Measurements from ENCODE around the gene RECK.
"Not testable (repeated sequence)": the region's sequence is repeated elsewhere in the genome, so short reads cannot be mapped to it uniquely, and the experiment has no call there.

Gene RECK

GRCh38 chr9:36154331-36154952 lies 117.7 kb downstream of the RECK start:
- peak; percentile 56 for DNase-seq

DNA sequence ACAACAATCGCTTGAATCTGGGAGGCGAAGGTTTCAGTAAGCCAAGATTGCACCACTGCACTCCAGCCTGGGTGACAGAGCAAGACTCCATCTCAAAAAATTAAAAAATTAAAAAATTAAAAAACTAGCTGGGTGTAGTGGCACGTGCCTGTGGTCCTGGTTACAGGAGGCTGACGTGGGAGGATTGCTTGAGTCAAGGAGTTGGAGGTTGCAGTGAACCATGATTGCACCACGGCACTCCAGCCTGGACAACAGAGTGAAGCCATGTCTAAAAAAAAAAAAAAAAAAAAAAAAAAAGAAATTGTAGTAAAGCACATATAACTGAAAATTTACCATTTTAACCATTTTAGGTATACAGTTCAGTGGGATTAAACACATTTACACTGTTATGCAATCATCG lies 119.4 kb downstream of the RECK start:
- no peak for DNase-seq

- no peak for DNase-seq
Measured at GRCh38 chr9:36158122-36158521, 121.4 kb downstream of the RECK start.

- DNase-seq = no peak
Measured at GRCh38 chr9:36158917-36159316, 122.2 kb downstream of the RECK start.

DNA sequence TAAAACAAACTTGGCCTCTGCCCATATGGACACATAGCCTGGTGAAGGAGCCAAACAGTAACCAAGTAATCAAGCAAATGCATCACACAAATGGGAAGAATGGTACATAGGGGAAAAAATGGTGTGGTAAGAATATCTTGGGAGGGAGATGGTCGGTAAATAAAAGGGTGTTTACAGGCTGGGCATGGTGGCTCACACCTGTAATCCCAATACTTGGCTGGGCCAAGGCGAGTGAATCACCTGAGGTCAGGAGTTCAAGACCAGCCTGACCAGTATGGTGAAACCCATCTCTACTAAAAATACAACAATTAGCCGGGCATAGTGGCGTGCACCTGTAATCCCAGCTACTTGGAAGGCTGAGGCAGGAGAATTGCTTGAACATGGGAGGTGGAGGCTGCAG lies 122.8 kb downstream of the RECK start:
- not testable (repeated sequence) for DNase-seq

DNA sequence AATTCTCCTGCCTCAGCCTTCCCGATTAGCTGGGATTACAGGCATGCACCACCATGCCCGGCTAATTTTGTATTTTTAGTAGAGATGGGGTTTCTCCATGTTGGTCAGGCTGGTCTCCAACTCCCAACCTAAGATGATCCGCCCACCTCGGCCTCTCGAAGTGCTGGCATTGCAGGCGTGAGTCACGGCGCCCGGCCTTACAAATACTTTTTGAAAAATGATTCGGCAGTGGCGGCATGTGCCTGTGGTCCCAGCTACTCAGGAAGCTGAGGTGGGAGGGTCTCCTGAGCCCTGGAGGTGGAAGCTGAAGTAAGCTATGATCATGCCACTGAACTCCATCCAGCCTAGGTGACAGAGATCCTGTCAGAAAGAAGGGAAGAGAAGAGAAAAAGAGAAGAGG lies 123.4 kb downstream of the RECK start:
- not testable (repeated sequence) for DNase-seq

DNA sequence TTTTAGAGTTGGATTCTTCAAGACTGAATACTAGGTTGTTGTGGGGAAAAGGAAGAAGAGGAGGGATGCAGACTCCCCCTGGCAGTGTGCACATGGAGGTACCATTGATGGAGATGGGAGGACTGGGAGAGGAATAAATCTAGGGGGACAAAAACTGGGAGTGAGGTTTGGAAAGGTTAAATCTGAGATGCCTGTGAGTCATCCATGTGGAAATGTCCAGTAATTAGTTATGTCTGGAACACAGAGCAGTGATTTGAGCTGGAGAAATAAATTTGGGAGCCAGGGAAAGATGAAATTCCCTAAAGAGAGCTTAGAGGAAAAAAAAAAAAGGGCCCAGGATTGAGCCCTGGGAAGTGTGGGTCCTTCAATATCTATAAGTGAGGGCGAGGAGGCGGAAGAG lies 124.5 kb downstream of the RECK start:
- no peak for DNase-seq

DNA sequence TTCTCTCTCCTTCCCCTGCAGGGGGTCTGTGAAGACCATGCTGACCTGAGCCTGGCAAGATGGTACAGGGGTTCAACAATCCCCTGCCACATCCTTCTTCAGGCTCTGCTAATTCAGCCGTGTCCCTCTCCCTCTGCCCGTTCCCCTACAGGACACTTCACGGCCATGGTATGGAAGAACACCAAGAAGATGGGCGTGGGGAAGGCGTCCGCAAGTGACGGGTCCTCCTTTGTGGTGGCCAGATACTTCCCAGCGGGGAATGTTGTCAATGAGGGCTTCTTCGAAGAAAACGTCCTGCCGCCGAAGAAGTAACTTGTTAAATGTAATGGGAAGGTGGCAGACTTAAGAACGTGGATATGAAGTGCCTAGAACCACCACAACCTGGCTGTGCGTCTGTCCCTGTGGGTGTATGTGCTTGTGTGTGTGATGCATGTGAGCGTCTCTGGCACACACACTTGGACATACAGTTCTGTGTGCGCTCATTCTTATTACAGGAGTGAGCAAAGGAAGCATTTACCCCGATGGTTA lies 125.6 kb downstream of the RECK start:
- no peak for DNase-seq

- peak; percentile 87 for DNase-seq
Measured at GRCh38 chr9:36163049-36163785, 126.5 kb downstream of the RECK start.

DNA sequence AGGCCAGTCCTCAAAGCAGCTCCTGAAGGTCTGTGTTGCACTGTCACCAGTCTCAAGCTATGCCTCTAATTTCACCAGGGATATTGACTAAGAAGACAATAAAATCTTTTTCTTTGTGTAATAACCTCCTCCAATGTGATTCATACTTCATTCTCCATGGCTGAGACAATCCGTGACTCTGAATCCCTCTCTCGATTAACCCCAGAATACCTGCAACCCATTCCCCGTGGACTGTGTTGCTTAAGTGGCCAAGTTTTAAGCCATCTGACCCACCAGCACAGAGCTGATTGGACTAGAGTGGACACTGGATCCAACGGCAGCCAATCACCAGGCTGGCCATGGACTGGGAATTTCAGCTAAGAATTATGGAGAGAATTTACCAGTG lies 127.1 kb downstream of the RECK start:
- DNase-seq = no peak

DNA sequence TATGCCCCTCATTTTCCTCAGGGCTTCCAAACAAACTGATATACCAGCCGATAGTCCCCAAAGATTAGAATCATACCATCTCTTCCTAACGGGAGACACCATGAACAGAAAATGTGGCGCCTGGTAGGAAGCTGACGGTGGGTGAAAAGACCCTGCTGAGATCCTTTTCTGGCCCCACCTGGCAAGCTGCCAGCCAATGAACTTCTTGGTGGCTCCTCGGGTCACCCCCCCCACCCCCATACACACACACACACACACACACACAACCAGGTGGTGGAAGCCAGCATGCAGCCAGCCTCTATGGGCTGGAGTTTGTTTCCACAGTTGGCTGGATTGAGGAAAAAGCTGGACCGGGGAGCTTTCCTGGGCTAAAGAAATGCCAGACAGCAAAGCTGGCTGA lies 127.7 kb downstream of the RECK start:
- no peak for DNase-seq

DNA sequence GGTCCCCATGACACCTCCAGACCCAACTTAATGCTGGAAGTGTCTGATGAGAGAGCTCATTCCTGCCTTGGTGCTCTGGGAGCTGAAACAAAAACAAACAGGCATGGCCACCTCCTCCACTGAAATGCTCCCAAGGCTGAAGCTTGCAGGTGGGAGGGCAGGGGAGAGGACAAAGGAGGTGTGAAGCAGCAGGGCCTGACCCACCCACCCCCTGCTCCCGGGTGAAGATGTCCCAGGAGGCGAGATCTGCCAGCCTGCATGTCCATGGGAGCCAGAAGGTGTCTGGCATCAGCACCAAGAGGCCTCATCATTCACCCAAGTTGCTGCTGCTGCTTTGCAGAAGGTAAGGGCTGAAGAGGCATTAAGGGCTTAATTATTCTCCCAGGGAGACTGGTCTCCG lies 128.3 kb downstream of the RECK start:
- peak; percentile 54 for DNase-seq

GRCh38 chr9:36165826-36166167 lies 129.1 kb downstream of the RECK start:
- no peak for DNase-seq

DNA sequence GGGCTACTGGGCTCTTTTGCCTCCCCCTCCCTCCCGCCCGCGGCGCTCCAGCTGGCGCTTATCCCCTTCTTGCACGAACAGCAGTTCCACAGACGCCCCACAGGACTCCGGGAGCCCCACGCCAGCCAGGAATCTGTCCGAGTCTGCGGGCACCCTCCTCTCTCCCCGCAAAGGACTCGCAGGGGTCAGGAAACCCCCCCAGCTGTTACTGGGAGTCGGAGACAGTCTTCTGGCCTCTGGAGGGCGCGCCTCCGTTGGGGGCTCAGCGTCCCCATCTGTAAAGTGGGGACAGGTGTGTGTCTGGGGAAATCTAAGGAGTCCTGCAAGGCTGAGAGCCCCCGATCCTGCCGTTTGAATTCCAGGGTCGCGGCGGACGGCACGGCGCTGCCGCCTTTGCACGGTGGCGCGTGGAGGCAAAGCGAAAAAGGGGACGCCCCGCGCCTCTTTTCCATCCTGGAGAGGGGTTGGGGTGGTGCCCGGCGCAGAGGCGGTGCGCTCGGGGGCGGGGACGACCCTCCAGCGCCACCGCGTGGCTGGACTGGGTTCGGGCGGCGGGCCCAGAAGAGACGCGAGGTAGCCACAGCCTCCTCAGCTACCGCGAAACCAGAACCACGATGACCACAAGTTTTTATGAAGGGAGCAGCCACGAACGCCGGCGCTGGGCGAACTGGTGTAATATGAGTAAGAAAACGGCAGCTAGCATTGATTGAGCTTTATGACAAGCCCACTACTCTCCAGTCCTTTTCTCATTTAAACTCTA lies 129.6 kb downstream of the RECK start:
- peak; percentile 88 for DNase-seq

GRCh38 chr9:36169166-36169565 lies 132.5 kb downstream of the RECK start, which contains the start of gene CCIN:
Gene CCIN, plus strand, starts transcription at chr9:36169388. Its CDS starts 115 bp downstream, at chr9:36169503.
- DNase-seq = no peak

GRCh38 chr9:36169708-36170107 lies 133.0 kb downstream of the RECK start:
- no peak for DNase-seq

GRCh38 chr9:36170531-36170930 lies 133.8 kb downstream of the RECK start:
- no peak for DNase-seq

GRCh38 chr9:36173861-36174260 lies 137.1 kb downstream of the RECK start:
- DNase-seq = no peak
